OCI-M2 (cell line): ENCODE measurements around the gene NAA60.
"Not testable (repeated sequence)": the region's sequence is repeated elsewhere in the genome, so short reads cannot be mapped to it uniquely, and the experiment has no call there.

Experiments
- DNase-seq: peaks from one replicate; lab custom pipeline; 2025; ENCODE audit not compliant: unreplicated experiment; lab: John Stamatoyannopoulos, UW

NAA60 gene

GRCh38 chr16:3481696-3482658 lies 38.5 kb downstream of the NAA60 start:
- DNase-seq: no peak

GRCh38 chr16:3482659-3483241 lies 39.3 kb downstream of the NAA60 start:
- no peak for DNase-seq

GRCh38 chr16:3484318-3485096 lies 41.0 kb downstream of the NAA60 start:
- DNase-seq: no peak

- no peak for DNase-seq
These were observed 41.7 kb downstream of the NAA60 start for GRCh38 chr16:3485097-3485745.

- no peak for DNase-seq
These were observed 42.5 kb downstream of the NAA60 start for GRCh38 chr16:3485821-3486505.

- DNase-seq: no peak
These were observed 43.2 kb downstream of the NAA60 start for GRCh38 chr16:3486506-3487215.

GRCh38 chr16:3487521-3488410 lies 44.3 kb downstream of the NAA60 start:
- DNase-seq: no peak

GRCh38 chr16:3488801-3489200 lies 45.3 kb downstream of the NAA60 start:
- no peak for DNase-seq

- no peak for DNase-seq
These were observed 47.6 kb downstream of the NAA60 start for GRCh38 chr16:3490911-3491629.

GRCh38 chr16:3492356-3492755 lies 48.9 kb downstream of the NAA60 start:
- no peak for DNase-seq

- no peak for DNase-seq
These were observed 51.0 kb downstream of the NAA60 start for GRCh38 chr16:3494386-3494973.

GRCh38 chr16:3495176-3495575 lies 51.7 kb downstream of the NAA60 start, which contains the start of gene C16orf90:
Gene C16orf90 (minus strand): TSS chr16:3495489. CDS start chr16:3495421, 68 bp downstream.
- no peak for DNase-seq

- DNase-seq: no peak
These were observed 52.9 kb downstream of the NAA60 start for GRCh38 chr16:3496386-3496785.

- no peak for DNase-seq
These were observed 54.3 kb downstream of the NAA60 start for GRCh38 chr16:3497771-3498170.

GRCh38 chr16:3498988-3499387 lies 55.5 kb downstream of the NAA60 start:
- DNase-seq: no peak

GRCh38 chr16:3501412-3501761 lies 57.9 kb downstream of the NAA60 start:
- not testable (repeated sequence) for DNase-seq

GRCh38 chr16:3501783-3502400 lies 58.4 kb downstream of the NAA60 start:
- DNase-seq: no peak
